Naive thymus-derived CD4-positive, alpha-beta T cell (primary cell): ENCODE data around the gene TMPRSS13. TPM values are rescaled to one million over a fixed set of nuclear protein-coding genes. Genes with fewer than 3 reads are reported as not detected.

Source experiments
- polyA plus RNA-seq, 2 donors: library from polyadenylated mRNA; unstranded; fragments of 300-500 nt; fragmentation: Illumina TruSeq; gene quantifications; one replicate each; pipeline ENCODE4 v1.2.3, GENCODE V29; 2021
- total RNA-seq, 6 experiments: library from RNA in 5 of 6; stranded (reverse) in 5 of 6; gene quantifications; 1 replicate in 5 of 6; 2 replicates in 1 of 6; pipeline ENCODE4 v1.2.3 and lab custom pipeline; 2021 to 2026

The TMPRSS13 gene
- total and polyA plus RNA-seq, 7 experiments from 2014 or later = 0.47 to 4.1 (median 3.0) TPM

Other genes with a start within 250 kb of the TMPRSS13 start
- 1 to 10 TPM in 1 of 5 experiments, under 1 TPM in 4; 0.17 to 1.3 (median 0.60) TPM for gene DSCAML1, start 132.2 kb downstream of the TMPRSS13 start, total RNA-seq
- gene DSCAML1, start 132.2 kb downstream of the TMPRSS13 start, polyA plus RNA-seq = not detected
- 1 to 10 TPM; 3.1 to 6.7 (median 4.4) TPM for gene FXYD2, start 104.7 kb downstream of the TMPRSS13 start, total RNA-seq
- gene FXYD2, start 104.7 kb downstream of the TMPRSS13 start, polyA plus RNA-seq = 10 to 100 TPM; 11.2 to 25.6 TPM
- gene FXYD6, start 52.7 kb downstream of the TMPRSS13 start, total RNA-seq = 1 to 10 TPM in 1 of 5 experiments, under 1 TPM in 2, not detected in 2; 0.10 to 5.4 (median 0.98) TPM
- gene FXYD6, start 52.7 kb downstream of the TMPRSS13 start, polyA plus RNA-seq = not detected
- gene IL10RA, start 57.0 kb upstream of the TMPRSS13 start, total RNA-seq = 100 to 1,000 TPM; 154 to 300 (median 184) TPM
- gene IL10RA, start 57.0 kb upstream of the TMPRSS13 start, polyA plus RNA-seq = 100 to 1,000 TPM in 1 of 2 donors, 10 to 100 TPM in 1; 85.2 to 163 TPM
- gene TMPRSS4, start 147.7 kb upstream of the TMPRSS13 start, total RNA-seq = not detected
- gene TMPRSS4, start 147.7 kb upstream of the TMPRSS13 start, polyA plus RNA-seq = not detected
- under 1 TPM in 3 of 5 experiments, not detected in 2; 0.11 to 0.60 (median 0.37) TPM for gene SMIM35, start 157.6 kb upstream of the TMPRSS13 start, total RNA-seq
- gene SMIM35, start 157.6 kb upstream of the TMPRSS13 start, polyA plus RNA-seq = under 1 TPM in 1 of 2 donors, not detected in 1; 0.18 TPM
- gene SCN4B, start 223.4 kb upstream of the TMPRSS13 start, total RNA-seq = under 1 TPM in 1 of 5 experiments, not detected in 4; 0.19 TPM
- not detected for gene SCN4B, start 223.4 kb upstream of the TMPRSS13 start, polyA plus RNA-seq
- not detected for gene SCN2B, start 247.2 kb upstream of the TMPRSS13 start, total RNA-seq
- not detected for gene SCN2B, start 247.2 kb upstream of the TMPRSS13 start, polyA plus RNA-seq